ENCODE results near the gene DNAH10. TPM values are rescaled to one million over a fixed set of nuclear protein-coding genes. Genes with fewer than 3 reads are reported as not detected.
"Not testable (repeated sequence)": the region's sequence is repeated elsewhere in the genome, so short reads cannot be mapped to it uniquely, and the experiment has no call there.

DNAH10 gene
- total RNA-seq, 3 donors from 2014 or later: 0.14 to 0.24 (median 0.20) TPM

DNA sequence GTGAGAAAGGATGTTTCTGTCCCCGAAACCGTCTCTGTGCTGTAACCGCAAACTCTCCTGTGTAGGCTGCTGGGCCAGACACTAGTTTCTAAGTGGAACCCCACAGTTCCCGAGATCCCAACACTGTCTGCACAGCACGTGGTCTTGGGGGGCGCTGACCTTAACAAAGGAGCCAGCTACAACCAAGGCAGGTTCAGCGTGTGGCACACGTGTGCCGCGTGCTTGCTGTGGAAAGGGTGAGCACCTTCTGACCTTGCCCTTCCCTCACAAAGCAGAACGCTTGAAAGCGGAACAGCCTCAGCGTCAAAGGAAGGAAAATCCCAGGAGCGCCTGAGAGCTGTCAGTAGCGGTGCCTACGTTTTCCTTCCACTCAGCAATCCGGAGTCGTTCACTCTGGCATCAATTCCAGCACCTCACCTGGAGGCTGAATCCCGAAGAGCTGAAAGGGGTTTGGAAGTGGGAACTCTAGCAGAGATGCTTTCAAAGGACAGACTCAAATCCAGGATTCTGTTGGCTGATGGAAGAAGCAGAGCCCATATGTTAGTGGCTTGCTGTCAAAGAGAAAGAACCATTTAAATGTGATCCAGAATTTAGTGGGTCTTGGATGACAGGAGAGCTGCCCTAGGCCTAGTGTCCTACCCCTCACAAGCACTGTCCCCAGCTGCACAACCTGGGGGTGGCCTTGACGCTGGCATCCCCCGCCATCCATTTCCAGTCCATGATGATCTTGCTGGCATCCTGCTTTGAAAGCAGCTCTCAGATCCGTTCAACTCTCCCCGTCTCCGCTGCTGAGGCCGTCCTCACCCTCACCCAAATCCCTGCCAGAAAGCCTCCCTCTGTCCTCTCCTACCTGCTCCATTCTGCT, 183.4 kb downstream of the DNAH10 start:
- peaks cover 28% of the 10 kb centered on the region for H3K36me3 Mint-ChIP-seq (ENCODE audit: insufficient read depth)
- no peaks in the 10 kb centered on the region for H3K9me3 Mint-ChIP-seq
- ATAC-seq (no peak), DNase-seq (no peak)
- H3K27me3 Mint-ChIP-seq (ENCODE audit: low read depth): no peaks in the 10 kb centered on the region
- H3K4me3 Mint-ChIP-seq: no peak overlapping the region
- H3K4me1 Mint-ChIP-seq (ENCODE audit: low read depth): no peaks in the 10 kb centered on the region

DNA sequence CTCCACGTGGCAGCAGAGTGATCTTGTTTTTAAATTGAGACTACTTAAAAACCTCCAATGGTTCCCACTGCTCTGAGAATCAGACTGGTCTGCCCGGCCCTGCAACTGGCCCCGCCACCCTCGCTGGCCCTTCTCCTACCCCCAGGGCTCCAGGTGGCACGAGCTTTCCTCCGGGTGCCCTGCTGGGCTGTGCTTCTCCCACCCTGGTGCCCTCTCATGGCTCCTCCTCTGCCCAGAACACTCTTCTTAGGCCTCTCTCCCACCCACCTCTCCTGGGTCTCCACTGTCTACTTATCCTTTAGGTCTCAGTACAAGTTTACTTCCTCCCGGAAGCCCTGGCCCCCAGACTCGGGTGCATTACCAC, 184.0 kb downstream of the DNAH10 start:
- peaks cover 28% of the 10 kb centered on the region for H3K36me3 Mint-ChIP-seq (ENCODE audit: insufficient read depth)
- no peaks in the 10 kb centered on the region for H3K4me1 Mint-ChIP-seq (ENCODE audit: low read depth)
- DNase-seq: no peak
- H3K27me3 Mint-ChIP-seq (ENCODE audit: low read depth): no peaks in the 10 kb centered on the region
- no peaks in the 10 kb centered on the region for H3K9me3 Mint-ChIP-seq
- no peak for ATAC-seq
- H3K4me3 Mint-ChIP-seq: no peak overlapping the region

DNA sequence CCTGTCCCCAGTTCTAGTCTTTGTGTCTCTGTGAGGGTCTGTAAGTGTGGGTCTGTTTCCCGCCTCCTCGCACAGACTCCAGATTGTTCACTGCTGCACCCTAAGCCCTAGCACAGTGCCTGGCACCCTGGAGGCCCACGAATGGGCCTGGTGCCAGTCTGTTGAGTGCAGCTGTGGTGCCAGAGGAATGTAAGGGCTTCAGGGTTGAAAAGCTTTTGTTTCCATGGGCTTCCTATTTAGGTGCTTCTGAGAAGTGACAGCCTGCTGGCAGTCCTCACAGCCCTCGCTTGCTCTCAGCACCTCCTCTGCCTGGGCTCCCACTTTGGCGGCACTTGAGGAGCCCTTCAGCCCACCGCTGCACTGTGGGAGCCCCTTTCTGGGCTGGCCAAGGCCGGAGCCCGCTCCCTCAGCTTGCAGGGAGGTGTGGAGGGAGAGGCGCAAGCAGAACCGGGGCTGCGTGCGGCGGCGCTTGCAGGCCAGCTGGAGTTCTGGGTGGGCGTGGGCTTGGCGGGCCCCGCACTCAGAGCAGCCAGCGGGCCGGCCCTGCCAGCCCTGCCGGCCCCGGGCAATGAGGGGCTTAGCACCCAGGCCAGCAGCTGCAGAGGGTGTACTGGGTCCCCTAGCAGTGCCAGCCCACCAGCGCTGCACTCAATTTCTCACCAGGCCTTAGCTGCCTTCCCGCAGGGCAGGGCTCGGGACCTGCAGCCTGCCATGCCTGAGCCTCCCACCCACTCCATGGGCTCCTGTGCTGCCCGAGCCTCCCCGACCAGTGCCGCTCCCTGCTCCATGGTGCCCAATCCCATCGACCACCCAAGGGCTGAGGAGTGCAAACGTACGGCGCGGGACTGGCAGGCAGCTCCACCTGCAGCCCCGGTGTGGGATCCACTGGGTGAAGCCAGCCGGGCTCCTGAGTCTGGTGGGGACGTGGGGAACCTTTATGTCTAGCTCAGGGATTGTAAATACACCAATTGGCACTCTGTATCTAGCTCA, 184.7 kb downstream of the DNAH10 start:
- not testable (repeated sequence) for H3K27me3 Mint-ChIP-seq (ENCODE audit: low read depth); H3K4me1 Mint-ChIP-seq (ENCODE audit: low read depth); ATAC-seq; DNase-seq; H3K9me3 Mint-ChIP-seq; H3K4me3 Mint-ChIP-seq
- peaks cover 22% of the 10 kb centered on the region for H3K36me3 Mint-ChIP-seq (ENCODE audit: insufficient read depth)

DNA sequence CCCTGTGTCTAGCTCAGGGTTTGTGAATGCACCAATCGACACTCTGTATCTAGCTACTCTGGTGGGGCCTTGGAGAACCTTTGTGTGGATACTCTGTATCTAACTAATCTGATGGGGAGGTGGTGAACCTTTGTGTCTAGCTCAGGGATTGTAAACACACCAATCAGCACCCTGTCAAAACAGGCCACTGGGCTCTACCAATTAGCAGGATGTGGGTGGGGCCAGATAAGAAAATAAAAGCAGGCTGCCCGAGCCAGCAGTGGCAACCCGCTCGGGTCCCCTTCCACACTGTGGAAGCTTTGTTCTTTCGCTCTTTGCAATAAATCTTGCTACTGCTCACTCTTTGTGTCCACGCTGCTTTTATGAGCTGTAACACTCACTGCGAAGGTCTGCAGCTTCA, 185.4 kb downstream of the DNAH10 start:
- not testable (repeated sequence) for DNase-seq; H3K9me3 Mint-ChIP-seq; ATAC-seq; H3K27me3 Mint-ChIP-seq (ENCODE audit: low read depth); H3K4me3 Mint-ChIP-seq; H3K4me1 Mint-ChIP-seq (ENCODE audit: low read depth)
- H3K36me3 Mint-ChIP-seq (ENCODE audit: insufficient read depth): peaks cover 16% of the 10 kb centered on the region

DNA sequence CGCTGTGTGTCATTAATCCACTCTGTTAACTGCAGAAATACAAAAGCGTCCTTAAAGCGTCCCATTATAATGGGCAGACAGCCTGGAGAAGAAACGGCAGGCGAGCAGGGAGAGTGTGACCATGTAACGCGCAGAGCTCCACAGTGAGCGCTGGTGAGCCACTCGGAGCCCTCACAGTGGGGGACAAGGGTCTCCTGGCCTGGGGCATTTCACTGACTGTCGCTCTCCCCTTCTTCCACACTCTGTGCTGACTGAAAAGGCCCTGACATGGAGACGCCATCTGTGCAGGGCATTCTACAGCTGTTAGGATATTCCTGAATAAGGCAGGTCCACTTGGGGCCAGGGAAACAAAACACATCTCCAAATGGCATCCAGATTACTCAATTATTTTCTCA, 186.3 kb downstream of the DNAH10 start:
- Mint-ChIP-seq H3K27me3 (ENCODE audit: low read depth) (no peaks in the 10 kb centered on the region), H3K36me3 (ENCODE audit: insufficient read depth) (peaks cover 11% of the 10 kb centered on the region), H3K9me3 (no peaks in the 10 kb centered on the region), H3K4me1 (ENCODE audit: low read depth) (no peaks in the 10 kb centered on the region), H3K4me3 (no peak overlapping the region)
- ATAC-seq (no peak), DNase-seq (no peak)

DNA sequence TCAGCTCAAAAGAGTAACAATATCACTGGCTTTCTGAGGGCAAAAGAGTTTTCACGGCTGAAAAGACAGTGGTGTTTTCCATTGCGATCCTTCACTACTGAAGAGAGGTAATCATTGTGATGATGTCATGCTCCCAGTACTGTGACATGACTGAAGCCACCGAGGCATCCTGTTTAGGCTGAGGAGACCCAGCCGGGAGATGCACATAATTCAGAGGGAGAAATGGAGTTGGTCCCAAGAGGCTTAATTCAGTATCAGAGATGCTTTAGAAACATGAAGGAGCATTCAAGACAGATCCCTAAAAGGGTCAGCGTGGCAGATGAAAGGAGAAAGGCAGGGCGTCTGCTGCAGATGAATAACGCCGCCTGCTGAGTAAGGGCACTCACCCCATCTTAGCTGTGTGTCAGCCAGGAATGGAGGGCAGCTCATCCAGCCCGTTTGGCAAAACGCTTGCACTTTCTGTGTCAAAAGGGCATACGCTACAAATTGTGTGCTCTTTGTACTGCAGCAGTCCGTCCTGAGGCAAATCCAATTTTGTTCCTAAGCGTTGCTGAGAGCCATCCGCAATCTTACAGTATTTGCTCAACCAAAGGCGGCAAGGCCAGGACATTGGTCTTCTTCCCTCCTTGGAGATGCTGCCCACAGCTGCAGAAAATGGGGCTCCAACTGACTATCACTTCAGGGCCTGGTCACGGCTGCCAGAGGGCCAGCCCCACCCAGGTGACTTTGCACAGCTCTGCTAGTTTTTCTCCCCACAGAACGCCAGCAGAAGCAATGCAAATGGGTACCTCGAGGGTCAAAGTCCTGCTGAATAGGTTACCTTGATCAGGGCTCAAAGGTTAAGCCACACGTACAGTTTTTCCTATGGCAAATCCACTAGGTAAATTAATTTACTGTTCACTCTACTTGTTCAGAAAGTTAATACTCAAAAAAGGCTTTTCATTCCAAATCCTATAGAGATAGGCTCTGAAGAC, 187.0 kb downstream of the DNAH10 start:
- H3K4me3 Mint-ChIP-seq: no peak overlapping the region
- H3K36me3 Mint-ChIP-seq (ENCODE audit: insufficient read depth): peaks cover 11% of the 10 kb centered on the region
- ATAC-seq (no peak), DNase-seq (no peak)
- no peaks in the 10 kb centered on the region for H3K9me3 Mint-ChIP-seq
- no peaks in the 10 kb centered on the region for H3K4me1 Mint-ChIP-seq (ENCODE audit: low read depth)
- H3K27me3 Mint-ChIP-seq (ENCODE audit: low read depth): no peaks in the 10 kb centered on the region

DNA sequence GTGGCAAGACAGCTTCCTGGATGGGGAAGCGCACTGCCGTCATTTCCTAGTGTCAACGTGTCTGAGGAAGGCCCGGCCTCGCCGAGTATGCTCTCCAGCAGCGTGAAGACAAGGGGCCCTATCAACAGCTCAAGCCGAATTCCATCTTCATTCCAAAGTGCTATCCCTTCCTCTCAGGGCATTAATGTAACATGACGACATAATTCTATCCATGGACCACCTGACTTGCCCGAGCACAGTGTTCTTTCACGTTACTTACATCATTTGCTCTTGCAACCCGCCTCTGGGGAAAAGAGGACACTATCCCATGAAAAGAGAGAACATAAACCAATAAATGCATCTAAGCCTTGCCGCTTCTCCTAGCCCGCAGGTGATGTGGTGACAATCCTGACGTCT, 187.7 kb downstream of the DNAH10 start:
- ATAC-seq: no peak
- Mint-ChIP-seq H3K9me3 (no peaks in the 10 kb centered on the region), H3K4me3 (no peak overlapping the region), H3K36me3 (ENCODE audit: insufficient read depth) (peaks cover 7% of the 10 kb centered on the region), H3K4me1 (ENCODE audit: low read depth) (no peaks in the 10 kb centered on the region), H3K27me3 (ENCODE audit: low read depth) (no peaks in the 10 kb centered on the region)
- no peak for DNase-seq

DNA sequence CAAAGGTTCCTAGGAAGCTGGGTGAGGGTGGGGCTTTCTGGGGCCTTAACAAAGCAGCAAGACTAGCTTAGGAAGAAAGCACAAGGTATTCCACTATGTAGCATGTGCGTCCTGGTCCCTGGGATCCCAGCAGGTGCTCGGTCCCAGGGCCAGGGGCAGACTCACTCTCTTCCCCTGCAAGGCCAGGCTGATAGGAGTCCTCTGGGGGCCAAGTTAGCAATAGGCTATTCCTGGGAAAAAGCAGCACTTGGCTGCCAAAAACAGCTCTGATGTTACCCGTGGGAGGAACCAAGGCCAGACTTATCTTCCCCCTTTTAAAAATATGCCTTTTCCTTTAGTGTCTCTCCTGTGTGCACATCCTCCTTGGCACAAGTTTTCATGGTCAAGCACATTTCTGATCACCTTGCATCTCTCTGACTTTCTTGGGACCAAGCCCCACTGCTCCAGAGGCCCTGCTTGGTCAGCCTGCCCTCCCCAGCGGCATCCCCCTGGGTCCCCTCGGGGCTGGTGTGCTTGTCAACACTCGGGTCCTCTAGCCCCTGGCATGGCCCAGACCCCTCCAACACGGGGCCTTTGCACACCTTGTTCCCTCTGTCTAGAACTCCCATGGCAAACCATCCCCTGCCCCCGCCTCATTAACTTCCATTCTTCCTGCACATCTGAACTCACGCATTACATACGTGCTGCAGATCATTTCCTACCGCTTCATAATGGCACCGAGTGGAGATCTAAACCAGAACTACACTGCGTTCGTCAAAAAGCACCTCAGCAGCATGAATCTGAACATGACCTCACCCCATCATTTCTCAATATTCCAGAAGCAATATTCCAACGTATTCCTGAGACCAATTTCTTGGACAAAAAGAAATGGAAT, 188.6 kb downstream of the DNAH10 start:
- Mint-ChIP-seq H3K36me3 (ENCODE audit: insufficient read depth) (peaks cover 7% of the 10 kb centered on the region), H3K9me3 (no peaks in the 10 kb centered on the region), H3K4me3 (no peak overlapping the region), H3K27me3 (ENCODE audit: low read depth) (no peaks in the 10 kb centered on the region), H3K4me1 (ENCODE audit: low read depth) (no peaks in the 10 kb centered on the region)
- DNase-seq (no peak), ATAC-seq (no peak)

DNA sequence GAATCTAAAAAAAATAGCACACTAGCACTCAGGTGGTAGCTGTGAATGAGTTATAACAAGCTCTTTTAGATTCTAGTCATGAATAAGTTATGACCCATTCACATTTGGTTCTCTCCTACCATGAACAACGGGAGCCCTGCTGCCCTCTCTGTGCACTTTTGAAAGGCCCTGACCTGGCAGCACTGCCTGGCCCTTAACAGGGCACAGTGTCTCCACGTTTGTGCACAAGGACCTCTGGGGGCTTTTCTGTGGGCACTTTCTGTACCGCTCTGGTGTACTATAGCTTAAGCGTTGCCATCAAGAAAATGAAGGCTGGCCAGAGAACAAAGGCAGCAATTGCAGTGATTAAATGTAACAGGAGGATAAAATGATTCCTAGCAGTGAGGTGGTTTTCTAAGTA, 189.4 kb downstream of the DNAH10 start:
- no peak overlapping the region for H3K4me3 Mint-ChIP-seq
- no peaks in the 10 kb centered on the region for H3K27me3 Mint-ChIP-seq (ENCODE audit: low read depth)
- H3K4me1 Mint-ChIP-seq (ENCODE audit: low read depth): no peaks in the 10 kb centered on the region
- ATAC-seq (no peak), DNase-seq (no peak)
- no peaks in the 10 kb centered on the region for H3K9me3 Mint-ChIP-seq
- H3K36me3 Mint-ChIP-seq (ENCODE audit: insufficient read depth): peaks cover 7% of the 10 kb centered on the region

DNA sequence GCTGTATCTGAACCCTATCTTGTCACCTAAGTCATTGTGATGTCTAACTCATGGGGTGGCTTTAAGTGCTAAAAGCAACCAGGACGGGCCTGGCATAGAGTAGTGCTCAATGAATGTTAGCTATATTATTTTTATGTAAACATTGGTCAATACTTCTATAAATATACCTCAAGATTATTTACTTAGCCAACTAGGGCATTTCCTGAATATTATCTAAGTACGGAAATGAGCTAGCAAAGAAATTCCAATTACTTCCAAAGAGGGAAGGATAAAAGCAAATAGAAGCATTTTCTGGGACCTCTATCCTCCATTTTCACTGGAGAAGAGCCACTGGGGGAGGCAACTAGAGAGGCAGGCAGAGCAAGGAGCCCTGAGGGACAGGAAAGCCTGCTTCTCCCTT, 189.9 kb downstream of the DNAH10 start:
- ATAC-seq: no peak
- no peak overlapping the region for H3K4me3 Mint-ChIP-seq
- H3K4me1 Mint-ChIP-seq (ENCODE audit: low read depth): no peaks in the 10 kb centered on the region
- H3K27me3 Mint-ChIP-seq (ENCODE audit: low read depth): no peaks in the 10 kb centered on the region
- no peak for DNase-seq
- H3K9me3 Mint-ChIP-seq: no peaks in the 10 kb centered on the region
- H3K36me3 Mint-ChIP-seq (ENCODE audit: insufficient read depth): peaks cover 9% of the 10 kb centered on the region

DNA sequence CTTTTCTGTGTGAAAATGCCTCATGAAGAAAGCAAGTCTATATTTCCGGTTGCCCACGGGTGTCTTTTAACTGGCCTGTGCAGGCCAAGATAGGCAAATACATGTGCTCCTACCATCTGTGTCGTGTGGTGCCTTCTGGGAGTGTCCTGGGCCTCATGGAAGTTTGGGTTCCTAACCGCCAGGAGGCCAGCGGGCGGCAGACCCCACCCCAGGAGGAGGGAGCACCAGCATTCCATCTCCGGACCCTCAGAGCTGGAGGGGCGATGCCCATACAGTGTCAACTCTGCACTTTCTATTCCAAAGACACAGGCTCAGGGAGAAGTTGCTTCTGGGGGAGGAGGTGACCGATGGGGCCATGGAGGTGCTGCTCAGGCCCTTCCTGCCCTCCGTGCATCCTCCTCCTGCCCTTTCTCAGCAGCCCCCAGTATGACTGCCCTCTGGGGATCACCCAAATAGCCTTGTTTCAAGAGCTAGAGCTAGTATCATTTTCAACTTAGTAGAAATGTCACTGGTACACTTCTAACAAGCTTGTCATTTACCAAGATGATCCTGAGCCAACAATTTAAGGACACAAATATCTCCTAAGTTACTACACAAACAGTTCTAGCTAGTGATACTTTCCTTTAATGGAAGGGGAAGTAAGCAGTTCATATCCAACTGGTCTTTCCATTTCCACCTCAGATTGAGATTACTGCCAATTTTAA, 192.7 kb downstream of the DNAH10 start:
- Mint-ChIP-seq H3K4me1 (ENCODE audit: low read depth) (no peaks in the 10 kb centered on the region), H3K9me3 (no peaks in the 10 kb centered on the region), H3K36me3 (ENCODE audit: insufficient read depth) (peaks cover 5% of the 10 kb centered on the region), H3K4me3 (no peak overlapping the region), H3K27me3 (ENCODE audit: low read depth) (no peaks in the 10 kb centered on the region)
- no peak for ATAC-seq
- DNase-seq: no peak

DNA sequence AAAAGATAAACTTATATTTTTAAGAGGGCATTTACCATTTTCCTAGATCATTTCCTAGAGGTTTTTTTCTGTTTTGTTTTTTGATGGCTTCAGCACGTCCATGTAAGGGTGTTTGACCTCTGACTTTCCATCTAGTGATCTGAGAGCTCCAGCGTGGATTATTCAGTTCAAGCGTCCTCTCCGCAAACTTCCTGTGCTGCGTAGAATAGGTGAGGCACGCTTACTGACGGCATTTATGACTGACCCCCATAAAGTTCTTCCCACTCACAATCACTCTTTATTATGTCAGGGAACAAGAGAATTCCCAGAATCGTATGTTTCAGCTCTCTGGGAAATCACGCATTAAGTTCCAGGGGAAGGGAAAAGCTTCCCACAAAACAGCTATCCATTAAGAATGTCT, 194.1 kb downstream of the DNAH10 start:
- Mint-ChIP-seq H3K4me3 (no peak overlapping the region), H3K27me3 (ENCODE audit: low read depth) (no peaks in the 10 kb centered on the region), H3K36me3 (ENCODE audit: insufficient read depth) (peaks cover 5% of the 10 kb centered on the region), H3K4me1 (ENCODE audit: low read depth) (peaks cover 2% of the 10 kb centered on the region), H3K9me3 (no peaks in the 10 kb centered on the region)
- no peak for DNase-seq
- no peak for ATAC-seq

DNA sequence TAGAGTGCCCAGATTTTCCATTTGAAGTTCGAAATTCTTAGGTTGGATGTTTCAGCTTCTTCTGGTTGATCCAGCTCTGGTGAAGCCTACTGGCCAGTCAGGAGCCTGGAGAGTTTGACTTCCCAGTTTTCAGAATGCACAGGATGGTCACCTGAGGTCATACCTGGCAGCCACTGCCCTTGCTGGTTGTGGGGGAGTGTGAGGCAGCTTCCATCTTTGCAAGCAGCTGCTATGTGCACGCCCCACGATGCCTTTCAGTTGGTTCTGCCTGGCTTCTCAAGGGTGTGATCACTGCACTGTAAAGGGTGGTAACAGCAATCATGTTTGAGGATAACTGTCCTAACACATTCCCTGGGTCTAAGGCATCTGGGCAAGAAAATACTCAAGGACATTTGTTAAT, 195.1 kb downstream of the DNAH10 start:
- H3K27me3 Mint-ChIP-seq (ENCODE audit: low read depth): no peaks in the 10 kb centered on the region
- DNase-seq (no peak), ATAC-seq (no peak)
- peaks cover 3% of the 10 kb centered on the region for H3K4me1 Mint-ChIP-seq (ENCODE audit: low read depth)
- H3K36me3 Mint-ChIP-seq (ENCODE audit: insufficient read depth): peaks cover 5% of the 10 kb centered on the region
- H3K9me3 Mint-ChIP-seq: no peaks in the 10 kb centered on the region
- no peak overlapping the region for H3K4me3 Mint-ChIP-seq

Data from activated T-cell treated with anti-CD3 and anti-CD28 coated beads, Interleukin-2, amount 50 U/mL, for 4 hours (primary cell).